ENCODE measurements around the gene AJAP1.

GRCh38 chr1:4836574-4836973 lies 182.2 kb downstream of the AJAP1 start:
- TF ChIP-seq, protein P1, sequence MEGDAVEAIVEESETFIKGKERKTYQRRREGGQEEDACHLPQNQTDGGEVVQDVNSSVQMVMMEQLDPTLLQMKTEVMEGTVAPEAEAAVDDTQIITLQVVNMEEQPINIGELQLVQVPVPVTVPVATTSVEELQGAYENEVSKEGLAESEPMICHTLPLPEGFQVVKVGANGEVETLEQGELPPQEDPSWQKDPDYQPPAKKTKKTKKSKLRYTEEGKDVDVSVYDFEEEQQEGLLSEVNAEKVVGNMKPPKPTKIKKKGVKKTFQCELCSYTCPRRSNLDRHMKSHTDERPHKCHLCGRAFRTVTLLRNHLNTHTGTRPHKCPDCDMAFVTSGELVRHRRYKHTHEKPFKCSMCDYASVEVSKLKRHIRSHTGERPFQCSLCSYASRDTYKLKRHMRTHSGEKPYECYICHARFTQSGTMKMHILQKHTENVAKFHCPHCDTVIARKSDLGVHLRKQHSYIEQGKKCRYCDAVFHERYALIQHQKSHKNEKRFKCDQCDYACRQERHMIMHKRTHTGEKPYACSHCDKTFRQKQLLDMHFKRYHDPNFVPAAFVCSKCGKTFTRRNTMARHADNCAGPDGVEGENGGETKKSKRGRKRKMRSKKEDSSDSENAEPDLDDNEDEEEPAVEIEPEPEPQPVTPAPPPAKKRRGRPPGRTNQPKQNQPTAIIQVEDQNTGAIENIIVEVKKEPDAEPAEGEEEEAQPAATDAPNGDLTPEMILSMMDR (IDR thresholded peaks at IDR 0.05) = no peak
- no peak for TF ChIP-seq POLR2A (IDR thresholded peaks at IDR 0.05)
- no peak for TF ChIP-seq EP300 (IDR thresholded peaks at IDR 0.05)
